ENCODE measurements around the gene MYO5A. TPM values are rescaled to one million over a fixed set of nuclear protein-coding genes. Genes with fewer than 3 reads are reported as not detected.

Gene MYO5A
- total and polyA plus RNA-seq, 9 of the 15 experiments (the other 6 are each of a cell fraction or from before 2014, with no cell fraction given): 0.03 to 0.82 (median 0.40) TPM

GRCh38 chr15:52440414-52440813 is 88.3 kb downstream of the MYO5A start:
- Histone ChIP-seq H3K27me3 (ENCODE audit: control insufficient read depth in 2 of 2, insufficient read depth in 2 of 2, low read length in 2 of 2) (peaks cover 0 to 4% of the 10 kb centered on the region in 2 experiments; a peak in 1 of 5 replicates), H3K9me1 (ENCODE audit: control insufficient read depth, insufficient read depth, low read length) (no peaks in the 10 kb centered on the region), H3K36me3 (ENCODE audit: control insufficient read depth, insufficient read depth, low read length) (no peaks in the 10 kb centered on the region), H3K9ac (ENCODE audit: insufficient read depth in 1 of 2, low read depth in 2 of 2, low read length in 2 of 2) (no peak overlapping the region), H2AFZ (ENCODE audit: low read depth, low read length) (no peak overlapping the region), H3K4me2 (ENCODE audit: insufficient read depth, low read length) (no peak overlapping the region), H4K20me1 (replicated peaks; ENCODE audit: control insufficient read depth, insufficient read depth, low read length) (no peaks in the 10 kb centered on the region), H3K79me2 (ENCODE audit: control insufficient read depth, insufficient read depth, low read length) (no peaks in the 10 kb centered on the region), H3K4me3 (no peak overlapping the region), H3K27ac (ENCODE audit: extremely low read depth, low read depth, low read length) (no peak overlapping the region), H3K4me1 (replicated peaks in 1 of 2; ENCODE audit: control insufficient read depth in 2 of 2, insufficient read depth in 2 of 2, low read length in 2 of 2) (no peaks in the 10 kb centered on the region), H3K9me3 (replicated peaks; ENCODE audit: control insufficient read depth, insufficient read depth, low read depth, low read length) (no peaks in the 10 kb centered on the region)
- in situ Hi-C loops (cut with MboI) (no loop called here), intact Hi-C loops (cut with micrococcal nuclease) (no loop called here)
- ChIA-PET POLR2A (no interaction called here), CTCF (ENCODE audit: low intra/inter-chr PET ratio) (no interaction called here)
- BruUV-seq (replicated peaks): no TSS peak
- no peak for ATAC-seq
- FAIRE-seq: no peak
- DNase-seq (ENCODE audit: extremely low read depth in 1 of 4, low spot score in 3 of 4): no peak
- 3% methylated on average over 4 of the region's 4 CpGs for WGBS (ENCODE audit: insufficient coverage, low coverage, missing lambda C conversion rate)
- no peak for TF ChIP-seq CTBP1 (IDR thresholded peaks at IDR 0.05; ENCODE audit: borderline replicate concordance)
- no peak for TF ChIP-seq GABPA (tag; conservative IDR thresholded peaks at IDR 0.05; ENCODE audit: low read depth)
- no peak for TF ChIP-seq PRMT5 (CRISPR knock-in tag; IDR thresholded peaks at IDR 0.05)
- TF ChIP-seq HDAC8 (tag; IDR thresholded peaks at IDR 0.05): no peak
- TF ChIP-seq, protein P1, sequence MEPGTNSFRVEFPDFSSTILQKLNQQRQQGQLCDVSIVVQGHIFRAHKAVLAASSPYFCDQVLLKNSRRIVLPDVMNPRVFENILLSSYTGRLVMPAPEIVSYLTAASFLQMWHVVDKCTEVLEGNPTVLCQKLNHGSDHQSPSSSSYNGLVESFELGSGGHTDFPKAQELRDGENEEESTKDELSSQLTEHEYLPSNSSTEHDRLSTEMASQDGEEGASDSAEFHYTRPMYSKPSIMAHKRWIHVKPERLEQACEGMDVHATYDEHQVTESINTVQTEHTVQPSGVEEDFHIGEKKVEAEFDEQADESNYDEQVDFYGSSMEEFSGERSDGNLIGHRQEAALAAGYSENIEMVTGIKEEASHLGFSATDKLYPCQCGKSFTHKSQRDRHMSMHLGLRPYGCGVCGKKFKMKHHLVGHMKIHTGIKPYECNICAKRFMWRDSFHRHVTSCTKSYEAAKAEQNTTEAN (CRISPR knock-in tag; IDR thresholded peaks at IDR 0.05): no peak
- TF ChIP-seq CCAR2 (IDR thresholded peaks at IDR 0.05; ENCODE audit: low read depth, low read length): no peak
- TF ChIP-seq ZBED1 (IDR thresholded peaks at IDR 0.05): no peak
- TF ChIP-seq ZEB2 (IDR thresholded peaks at IDR 0.05): 0 out of 2 replicates have a peak, but pooled peaks have one; percentile 29
- TF ChIP-seq, protein P2, sequence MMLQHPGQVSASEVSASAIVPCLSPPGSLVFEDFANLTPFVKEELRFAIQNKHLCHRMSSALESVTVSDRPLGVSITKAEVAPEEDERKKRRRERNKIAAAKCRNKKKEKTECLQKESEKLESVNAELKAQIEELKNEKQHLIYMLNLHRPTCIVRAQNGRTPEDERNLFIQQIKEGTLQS (IDR thresholded peaks at IDR 0.05): peak; percentile 73
- TF ChIP-seq, protein P2 (CRISPR knock-in tag; conservative IDR thresholded peaks at IDR 0.05): no peak
- no peak for TF ChIP-seq OTX1 (CRISPR knock-in tag; IDR thresholded peaks at IDR 0.05)
- no peak for TF ChIP-seq EZH2 (IDR thresholded peaks at IDR 0.05; ENCODE audit: borderline replicate concordance, low read depth, low read length)
- no peak for TF ChIP-seq ZFX (CRISPR knock-in tag; IDR thresholded peaks at IDR 0.05)
- TF ChIP-seq NONO (IDR thresholded peaks at IDR 0.05; ENCODE audit: low read depth in 2 of 2, low read length in 1 of 2): no peak
- peak; percentile 71 for TF ChIP-seq MEIS2 (IDR thresholded peaks at IDR 0.05; ENCODE audit: partially characterized antibody)
- TF ChIP-seq PBX2 (CRISPR knock-in tag; IDR thresholded peaks at IDR 0.05; ENCODE audit: low read depth): no peak
- peak; percentile 82 for TF ChIP-seq PBX2 (tag; conservative IDR thresholded peaks at IDR 0.05; ENCODE audit: low read depth)
- TF ChIP-seq JUNB (CRISPR knock-in tag; conservative IDR thresholded peaks at IDR 0.05): 0 out of 2 replicates have a peak, but pooled peaks have one; percentile 35
- TF ChIP-seq CHD4 (IDR thresholded peaks at IDR 0.05; ENCODE audit: insufficient read depth, insufficient replicate concordance, low read depth, low read length, poor library complexity, severe bottlenecking): no peak
- no peak for TF ChIP-seq C11orf30 (IDR thresholded peaks at IDR 0.05; ENCODE audit: low read depth)
- TF ChIP-seq FOSL1 (tag; conservative IDR thresholded peaks at IDR 0.05): peak; percentile 39; the same call in 1 of the 2 replicates

Data from K562 (cell line).